HepG2 (cell line): ENCODE measurements around the gene OST4. TPM values are rescaled to one million over a fixed set of nuclear protein-coding genes. Genes with fewer than 3 reads are reported as not detected.
A peak's percentile ranks its signal among the peaks of the same experiment; 100 is the strongest.

ENCODE experiments used
- ATAD3A ChIP-seq: sonication (generic); formaldehyde crosslinking; IDR thresholded peaks from 2 replicates; pipeline ENCODE4 v1.4.0; 2020; ENCODE audit warnings: missing genetic modification reagents
- FUBP1 ChIP-seq: sonication (generic); formaldehyde crosslinking; IDR thresholded peaks from 2 replicates; pipeline ENCODE4 v1.5.1; 2020; ENCODE audit warnings: missing genetic modification reagents, mild to moderate bottlenecking, borderline replicate concordance
- HINFP ChIP-seq: sonication (generic); formaldehyde crosslinking; IDR thresholded peaks from 2 replicates; pipeline ENCODE4 v1.4.0; 2020; ENCODE audit warnings: low read depth, mild to moderate bottlenecking, missing genetic modification reagents
- HOXD1 ChIP-seq: sonication (generic); formaldehyde crosslinking; IDR thresholded peaks from 2 replicates; pipeline ENCODE4 v1.5.0; 2020; ENCODE audit warnings: missing genetic modification reagents
- JDP2 ChIP-seq: sonication (generic); formaldehyde crosslinking; IDR thresholded peaks from 2 replicates; pipeline ENCODE4 v1.8.1; 2022; ENCODE audit warnings: missing genetic modification reagents, borderline replicate concordance
- JUN ChIP-seq: sonication (generic); formaldehyde crosslinking; IDR thresholded peaks from 2 replicates; pipeline ENCODE4 v1.4.0; 2020; ENCODE audit warnings: mild to moderate bottlenecking, missing genetic modification reagents
- NCOA2 ChIP-seq: sonication (generic); formaldehyde crosslinking; IDR thresholded peaks from 2 replicates; pipeline ENCODE4 v1.8.0; 2022; ENCODE audit warnings: inconsistent platforms
- PITX1 ChIP-seq: sonication (generic); formaldehyde crosslinking; IDR thresholded peaks from 2 replicates; pipeline ENCODE4 v1.5.1; 2020; ENCODE audit warnings: mild to moderate bottlenecking, missing genetic modification reagents
- PPARG ChIP-seq: conservative IDR thresholded peaks from 2 replicates; pipeline ENCODE4 v1.6.1; 2016; ENCODE audit warnings: missing biosample characterization, missing genetic modification reagents
- PTBP1 ChIP-seq: fragments of 200-400 bp; formaldehyde crosslinking; IDR thresholded peaks from 2 replicates; pipeline ENCODE4 v1.6.1; 2018; ENCODE audit warnings: low read length, low read depth; ENCODE audit not compliant: poor library complexity, severe bottlenecking
- RAD51 ChIP-seq: fragments of 450-650 bp; IDR thresholded peaks from 2 replicates; pipeline ENCODE4 v1.6.1; 2016; ENCODE audit warnings: borderline replicate concordance
- SOX6 ChIP-seq, 2 experiments: fragments of 450-650 bp in 1 of 2; sonication (generic) in 1 of 2; formaldehyde crosslinking in 1 of 2; IDR thresholded peaks; 2 replicates each; pipeline versions ENCODE4 v1.4.0 to v1.6.1; 2017 to 2020; ENCODE audit warnings: antibody characterized with exemption in 1 of 2, mild to moderate bottlenecking in 1 of 2, missing genetic modification reagents in 1 of 2
- SYNCRIP ChIP-seq: fragments of 200-400 bp; formaldehyde crosslinking; IDR thresholded peaks from 2 replicates; pipeline ENCODE4 v1.6.1; 2018; ENCODE audit warnings: mild to moderate bottlenecking, low read depth, low read length; ENCODE audit not compliant: insufficient read depth
- THYN1 ChIP-seq: sonication (generic); formaldehyde crosslinking; IDR thresholded peaks from 2 replicates; pipeline ENCODE4 v1.8.1; 2023; ENCODE audit warnings: low read depth, mild to moderate bottlenecking, moderate library complexity, missing genetic modification reagents, borderline replicate concordance
- TOPORS ChIP-seq: sonication (generic); formaldehyde crosslinking; IDR thresholded peaks from 2 replicates; pipeline ENCODE4 v1.8.0; 2023; ENCODE audit warnings: mild to moderate bottlenecking, missing genetic modification reagents
- TRAFD1 ChIP-seq: sonication (generic); formaldehyde crosslinking; IDR thresholded peaks from 2 replicates; pipeline ENCODE4 v1.5.1; 2020; ENCODE audit warnings: missing genetic modification reagents, mild to moderate bottlenecking, borderline replicate concordance
- XRCC5 ChIP-seq: fragments of 200-400 bp; formaldehyde crosslinking; optimal IDR thresholded peaks from 2 replicates; pipeline ENCODE3; 2017; ENCODE audit warnings: mild to moderate bottlenecking, low read length
- ZNF180 ChIP-seq: sonication (generic); formaldehyde crosslinking; IDR thresholded peaks from 2 replicates; pipeline ENCODE4 v1.4.0; 2020; ENCODE audit warnings: low read depth, missing genetic modification reagents, borderline replicate concordance
- ZNF446 ChIP-seq: sonication (generic); formaldehyde crosslinking; IDR thresholded peaks from 2 replicates; pipeline ENCODE4 v1.5.0; 2020; ENCODE audit warnings: mild to moderate bottlenecking, missing genetic modification reagents
- ZNF580 ChIP-seq: IDR thresholded peaks from 2 replicates; pipeline ENCODE4 v1.6.1; 2016; ENCODE audit warnings: low read depth, borderline replicate concordance
- ZNF619 ChIP-seq: sonication (generic); formaldehyde crosslinking; IDR thresholded peaks from 2 replicates; pipeline ENCODE4 v1.4.0; 2020; ENCODE audit warnings: mild to moderate bottlenecking, missing genetic modification reagents
- ZNF629 ChIP-seq: sonication (generic); formaldehyde crosslinking; conservative IDR thresholded peaks from 2 replicates; pipeline ENCODE4 v1.5.0; 2020; ENCODE audit warnings: missing genetic modification reagents
- polyA plus RNA-seq, 8 experiments: library from polyadenylated mRNA; depleted of rRNA in 3 of 8; stranded (reverse) in 7 of 8; unstranded in 1 of 8; fragments of >200 nt; fragmentation: Illumina TruSeq in 4 of 8; extraction: Trizol in 4 of 8; gene quantifications; 2 replicates each; pipeline versions ENCODE4 v1.2.1 to v1.2.3, GENCODE V29; 2011 to 2016; ENCODE audit warnings: low read depth in 4 of 8, missing spikeins in 1 of 8, mixed read lengths in 1 of 8; ENCODE audit not compliant: insufficient read depth in 1 of 8
- total RNA-seq, 5 experiments: library from RNA; depleted of rRNA; stranded (reverse); fragments of >200 nt; fragmentation: Illumina TruSeq; extraction: Trizol; gene quantifications; 2 replicates each; pipeline ENCODE4 v1.2.3, GENCODE V29; 2016; ENCODE audit warnings: low read depth in 1 of 5

OST4 gene
- total and polyA plus RNA-seq, 2 of the 13 experiments (the other 11 are each of a cell fraction or from before 2014, with no cell fraction given), result 498 to 584 TPM

GRCh38 chr2:27050281-27050995, 21.0 kb downstream of the OST4 start (continued):
- TF ChIP-seq JUN (CRISPR knock-in tag) (no peak), JDP2 (CRISPR knock-in tag) (peak; percentile 17; the same call in 1 of the 2 replicates), ZNF629 (peak; percentile 7; the same call in 1 of the 2 replicates), ZNF180 (peak; percentile 12; the same call in 1 of the 2 replicates), PPARG (no peak), XRCC5 (peak; percentile 95), TOPORS (CRISPR knock-in tag) (peak; percentile 68), PITX1 (peak; percentile 25; the same call in 1 of the 2 replicates), HINFP (CRISPR knock-in tag) (peak; percentile 23; the same call in 1 of the 2 replicates), ZNF580 (CRISPR knock-in tag) (peak; percentile 85), NCOA2 (CRISPR knock-in tag) (no peak), SOX6 (IDR thresholded peaks at IDR 0.05) (no peak), SOX6 (CRISPR knock-in tag; IDR thresholded peaks at IDR 0.05) (peak; percentile 63), ZNF446 (CRISPR knock-in tag) (no peak), SYNCRIP (no peak), TRAFD1 (0 out of 2 replicates have a peak, but pooled peaks have one; percentile 92), ZNF619 (CRISPR knock-in tag) (0 out of 2 replicates have a peak, but pooled peaks have one; percentile 34), PTBP1 (peak; percentile 56), THYN1 (CRISPR knock-in tag) (no peak), ATAD3A (CRISPR knock-in tag) (no peak), RAD51 (no peak), FUBP1 (CRISPR knock-in tag) (no peak), HOXD1 (peak; percentile 37; the same call in 1 of the 2 replicates)
